GM12873 (cell line): ENCODE data around the gene TM4SF18.
A peak's percentile ranks its signal among the peaks of the same experiment; 100 is the strongest.

Experiments used
- TF ChIP-seq, protein P1 (sequence below): IDR thresholded peaks from 2 replicates; pipeline ENCODE4 v1.5.1; 2012; ENCODE audit warnings: low read depth, mild to moderate bottlenecking, moderate library complexity, low read length, control low read depth; ENCODE audit not compliant: insufficient read depth; ENCODE audit errors: missing control alignments

The TM4SF18 gene

GRCh38 chr3:149364624-149365023 is 31.2 kb upstream of the TM4SF18 start:
- TF ChIP-seq, protein P1, sequence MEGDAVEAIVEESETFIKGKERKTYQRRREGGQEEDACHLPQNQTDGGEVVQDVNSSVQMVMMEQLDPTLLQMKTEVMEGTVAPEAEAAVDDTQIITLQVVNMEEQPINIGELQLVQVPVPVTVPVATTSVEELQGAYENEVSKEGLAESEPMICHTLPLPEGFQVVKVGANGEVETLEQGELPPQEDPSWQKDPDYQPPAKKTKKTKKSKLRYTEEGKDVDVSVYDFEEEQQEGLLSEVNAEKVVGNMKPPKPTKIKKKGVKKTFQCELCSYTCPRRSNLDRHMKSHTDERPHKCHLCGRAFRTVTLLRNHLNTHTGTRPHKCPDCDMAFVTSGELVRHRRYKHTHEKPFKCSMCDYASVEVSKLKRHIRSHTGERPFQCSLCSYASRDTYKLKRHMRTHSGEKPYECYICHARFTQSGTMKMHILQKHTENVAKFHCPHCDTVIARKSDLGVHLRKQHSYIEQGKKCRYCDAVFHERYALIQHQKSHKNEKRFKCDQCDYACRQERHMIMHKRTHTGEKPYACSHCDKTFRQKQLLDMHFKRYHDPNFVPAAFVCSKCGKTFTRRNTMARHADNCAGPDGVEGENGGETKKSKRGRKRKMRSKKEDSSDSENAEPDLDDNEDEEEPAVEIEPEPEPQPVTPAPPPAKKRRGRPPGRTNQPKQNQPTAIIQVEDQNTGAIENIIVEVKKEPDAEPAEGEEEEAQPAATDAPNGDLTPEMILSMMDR = no peak

DNA sequence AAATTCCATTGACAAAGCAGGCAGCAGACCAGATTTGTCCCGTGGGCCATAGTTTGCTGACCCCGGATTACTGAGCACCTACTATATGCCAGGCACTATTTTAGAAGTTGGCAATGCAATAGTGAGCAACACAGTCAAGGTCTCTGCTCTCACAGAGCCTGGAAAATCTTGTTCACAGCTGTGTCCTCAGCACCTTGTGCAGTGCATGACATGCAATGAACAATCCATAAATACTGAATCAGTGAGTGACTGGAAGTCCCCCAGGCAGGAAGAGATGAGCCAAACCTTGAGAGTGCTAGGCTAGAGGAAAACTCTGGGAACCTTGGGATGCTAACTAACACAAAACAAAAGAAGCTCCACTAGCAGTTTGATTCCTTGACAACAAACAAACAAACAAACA is 29.6 kb upstream of the TM4SF18 start:
- TF ChIP-seq, protein P1 = no peak

DNA sequence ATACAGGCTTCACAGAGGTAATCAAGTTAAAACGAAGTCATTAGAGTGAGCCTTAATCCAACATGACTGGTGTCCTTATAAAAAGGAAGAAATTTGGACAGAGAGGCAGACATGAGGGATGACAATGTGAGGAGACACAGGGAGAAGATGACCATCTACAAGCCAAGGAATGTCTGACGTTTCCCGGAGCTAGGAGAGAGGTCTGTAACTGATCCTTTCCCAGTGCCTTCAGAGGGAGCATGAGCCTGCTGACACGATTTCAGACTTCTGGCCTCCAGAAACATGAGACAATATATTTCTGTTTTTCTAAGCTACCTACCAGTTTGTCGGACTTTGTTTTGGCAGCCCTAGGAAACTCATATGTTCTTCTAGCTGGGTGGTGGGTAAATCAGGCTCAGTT is 28.9 kb upstream of the TM4SF18 start:
- TF ChIP-seq, protein P1 = no peak

DNA sequence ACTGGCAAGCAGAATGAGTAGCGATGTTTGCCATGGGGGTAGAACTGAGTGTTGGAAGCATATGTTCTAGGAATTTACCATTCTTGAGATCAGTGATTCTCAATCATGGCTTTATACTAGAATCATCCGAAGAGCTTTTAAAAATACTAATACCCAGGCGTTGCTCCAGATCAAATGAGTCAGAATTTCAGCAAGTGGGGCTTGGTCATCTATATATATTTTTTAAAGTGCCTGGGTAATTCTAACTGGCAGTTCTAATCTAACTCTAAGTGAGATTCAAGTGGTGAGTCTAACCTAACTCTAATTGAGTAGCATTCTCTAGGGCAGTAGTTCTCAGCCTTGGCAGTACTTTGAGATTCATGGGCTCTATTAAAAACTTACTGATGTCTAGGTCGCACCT is 23.2 kb upstream of the TM4SF18 start:
- TF ChIP-seq, protein P1 = no peak

DNA sequence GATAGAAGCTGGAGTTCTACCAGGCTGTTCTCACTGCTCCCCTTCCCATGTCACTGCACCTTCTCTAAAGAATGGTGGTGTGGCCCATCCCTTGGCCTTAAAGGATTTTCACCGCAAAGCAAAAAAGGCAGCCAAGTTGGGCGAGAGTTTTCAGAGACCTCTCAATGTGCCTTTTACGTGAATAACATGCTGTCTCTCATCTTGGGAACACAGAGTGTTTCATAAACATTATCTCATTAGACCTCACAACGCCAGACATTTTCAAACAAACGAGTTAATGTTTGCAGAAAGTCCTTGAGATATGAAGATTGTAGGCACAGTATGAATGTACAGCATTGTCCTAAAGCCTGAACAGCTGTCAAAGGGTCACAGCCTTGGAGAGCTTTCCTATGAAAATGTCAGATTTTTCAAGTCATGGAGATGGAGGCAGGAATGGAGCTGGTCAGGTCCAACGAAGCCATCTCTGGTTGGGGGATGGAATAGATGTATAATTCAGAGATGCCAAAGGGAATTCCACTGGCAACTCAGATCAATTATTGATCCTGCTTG is 22.7 kb upstream of the TM4SF18 start:
- TF ChIP-seq, protein P1 = no peak

DNA sequence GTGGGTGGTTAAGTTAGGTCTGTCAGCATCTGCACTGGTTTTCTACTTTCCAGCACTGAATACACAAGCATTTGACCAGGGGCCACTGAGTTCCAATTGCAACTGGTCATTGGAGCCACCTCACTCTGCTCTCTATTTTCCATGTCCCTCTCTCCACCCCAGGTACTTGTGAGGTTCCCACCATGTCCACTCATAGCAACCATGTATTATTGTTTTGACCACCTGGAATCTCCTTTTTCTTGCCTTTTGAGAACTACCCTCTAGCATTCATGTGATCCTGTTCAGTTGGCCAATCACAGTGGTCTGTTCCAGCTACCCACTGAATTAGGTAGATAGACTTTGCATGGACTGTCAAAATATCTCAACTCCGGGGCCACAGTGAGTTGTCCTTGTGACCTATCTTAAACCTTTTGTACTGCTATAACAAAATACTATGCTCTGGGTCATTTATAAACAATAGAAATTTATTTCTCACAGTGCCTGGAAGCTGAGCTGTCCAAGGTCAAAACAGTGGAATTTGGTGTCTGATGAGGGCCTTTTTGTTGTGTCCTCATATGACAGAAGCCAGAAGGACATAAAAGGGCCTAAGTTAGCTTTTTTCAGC is 20.2 kb upstream of the TM4SF18 start:
- TF ChIP-seq, protein P1 = no peak

- TF ChIP-seq, protein P1 = peak; percentile 84
Measured at GRCh38 chr3:149352556-149352955, 19.1 kb upstream of the TM4SF18 start.

- TF ChIP-seq, protein P1 = peak; percentile 27
Measured at GRCh38 chr3:149343951-149344350, 10.5 kb upstream of the TM4SF18 start.
